GM18526 (cell line): Measurements from ENCODE around the gene C10orf95.

Source experiments
- POLR2A ChIP-seq: IDR thresholded peaks from 3 replicates; pipeline ENCODE4 v1.6.1; 2011; ENCODE audit not compliant: insufficient read length; ENCODE audit errors: extremely low read depth

The C10orf95 gene

DNA sequence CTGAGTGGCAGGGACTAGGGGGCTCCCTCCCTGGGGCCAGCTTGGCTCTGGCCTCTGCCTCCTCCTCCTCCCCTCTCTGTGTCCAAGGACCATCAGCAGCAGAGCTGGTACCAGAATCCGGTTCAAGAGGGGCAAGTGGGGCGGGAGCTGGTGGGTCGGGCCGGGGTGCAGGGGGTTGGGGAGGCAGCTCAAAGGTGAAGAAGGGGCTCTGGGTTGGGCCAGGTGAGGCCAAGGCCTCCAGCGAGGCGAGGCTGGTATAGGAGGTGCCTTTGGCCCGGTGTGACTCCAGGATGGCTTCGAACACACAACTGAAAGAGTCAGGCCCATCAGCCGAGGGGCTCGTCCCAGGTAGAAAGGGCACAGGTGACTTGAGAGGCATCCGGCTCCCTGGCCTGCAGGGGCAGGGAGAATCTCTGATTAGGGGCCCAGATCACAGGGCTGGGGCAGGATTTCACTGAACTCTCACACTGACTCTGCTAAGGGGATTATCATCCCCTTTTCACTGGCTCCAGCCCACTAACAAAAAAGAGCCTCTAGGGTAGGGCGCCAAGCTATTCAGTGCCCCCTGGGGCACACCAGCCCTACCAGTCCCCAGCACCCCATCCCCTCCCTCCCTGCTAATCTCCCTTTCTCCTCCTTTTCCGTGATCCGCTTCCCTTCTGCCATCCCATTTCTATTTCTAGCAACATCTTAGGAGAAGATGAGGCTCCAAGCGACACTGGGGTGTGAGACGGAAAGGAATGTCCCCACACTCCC, 37.4 kb downstream of the C10orf95 start:
- no peak for TF ChIP-seq POLR2A

GRCh38 chr10:102413053-102413705, 38.2 kb downstream of the C10orf95 start:
- TF ChIP-seq POLR2A, result no peak

DNA sequence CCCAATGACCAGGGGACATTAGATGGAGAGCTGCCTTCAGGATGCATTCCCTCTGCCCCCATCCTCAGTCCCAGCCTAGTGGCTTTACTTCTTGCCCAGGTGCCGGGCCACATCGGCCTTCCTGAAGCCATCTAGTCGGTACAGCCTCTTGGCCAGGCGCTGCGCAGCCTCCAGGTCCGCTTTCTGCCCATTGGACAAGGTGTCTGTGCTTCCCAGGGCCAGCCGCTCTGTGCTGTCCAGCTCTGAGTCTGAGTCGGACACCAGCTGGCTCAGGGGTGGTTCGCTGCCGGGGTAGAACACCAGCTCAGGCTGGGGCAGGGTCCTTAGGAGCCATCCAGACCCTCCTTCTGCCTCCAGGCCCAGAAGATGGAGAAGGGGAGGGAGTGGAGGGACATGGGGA, 39.0 kb downstream of the C10orf95 start:
- TF ChIP-seq POLR2A, result no peak

DNA sequence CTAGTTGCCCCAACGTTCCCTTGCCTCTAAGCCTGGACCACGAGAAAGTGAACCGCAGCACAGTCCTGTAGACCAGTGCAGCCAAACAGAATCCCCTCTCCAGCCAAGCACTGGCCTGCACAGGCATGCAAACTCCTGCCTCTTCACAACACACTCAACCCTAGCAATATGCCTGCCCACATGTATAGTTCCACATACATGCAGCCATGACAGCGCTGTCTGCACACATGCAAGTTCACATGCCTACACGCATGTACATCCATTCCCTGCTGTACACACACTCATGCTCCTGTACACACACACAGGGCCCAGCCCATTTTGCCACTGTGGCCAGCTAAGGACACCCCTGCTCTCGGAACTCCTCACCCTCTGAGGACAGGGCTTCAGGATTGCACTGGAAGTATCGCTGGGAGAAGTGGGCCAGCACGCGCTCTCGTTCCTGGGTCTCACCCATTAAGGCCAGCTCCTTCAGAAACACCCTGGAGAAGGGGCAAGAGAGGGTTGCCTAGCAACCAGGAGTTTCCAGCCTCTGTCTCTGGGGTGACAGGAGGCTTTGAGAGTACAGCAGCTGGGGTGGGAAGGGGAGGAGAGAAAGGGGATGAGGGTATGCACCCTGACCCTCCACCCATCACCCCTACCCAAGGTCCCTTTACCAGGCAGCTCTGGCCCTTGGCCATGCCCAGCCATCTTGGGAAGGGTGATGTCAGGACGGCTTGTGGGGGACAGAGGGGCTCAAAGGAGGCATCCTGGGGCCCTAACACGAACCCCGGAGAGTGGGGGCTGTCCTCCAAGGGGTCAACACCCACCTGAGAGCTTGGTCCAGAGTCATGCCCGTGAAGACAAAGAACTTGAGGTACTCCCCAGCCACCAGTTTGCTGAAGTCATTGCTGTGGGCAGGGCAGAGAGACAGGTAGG, 39.7 kb downstream of the C10orf95 start:
- TF ChIP-seq POLR2A, result no peak

DNA sequence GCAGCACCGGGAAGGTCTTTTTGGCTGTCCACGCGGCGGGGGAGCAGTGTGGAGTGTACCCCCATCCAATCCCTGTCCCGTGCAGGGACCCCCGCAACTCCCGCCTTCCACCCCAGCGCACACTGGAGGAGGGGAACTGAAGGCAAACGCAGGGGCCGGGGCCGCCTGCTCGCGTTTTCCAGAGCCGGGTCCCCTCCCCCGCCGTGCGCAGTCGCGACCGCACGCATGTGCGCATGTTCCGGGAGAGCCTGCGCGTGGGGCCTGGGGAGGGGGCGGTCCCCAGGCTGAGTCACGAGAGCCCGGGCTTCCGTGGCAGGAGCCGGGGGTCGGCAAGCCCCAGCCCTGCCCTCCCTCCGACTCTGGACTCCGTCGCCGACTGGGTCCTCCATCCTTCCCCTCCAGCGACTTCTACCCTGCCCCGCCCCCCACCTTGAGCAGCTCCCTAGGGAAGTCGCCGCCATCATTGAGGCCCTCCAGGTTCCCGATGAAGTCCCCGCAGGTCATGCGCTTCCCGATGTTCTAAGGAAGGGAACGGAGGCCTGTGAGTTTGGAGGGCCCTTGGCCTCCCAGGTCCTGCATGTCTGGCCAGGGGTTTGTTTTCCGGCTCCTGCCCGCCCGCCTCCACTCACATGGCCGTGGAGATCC, 40.8 kb downstream of the C10orf95 start:
- TF ChIP-seq POLR2A, result no peak

DNA sequence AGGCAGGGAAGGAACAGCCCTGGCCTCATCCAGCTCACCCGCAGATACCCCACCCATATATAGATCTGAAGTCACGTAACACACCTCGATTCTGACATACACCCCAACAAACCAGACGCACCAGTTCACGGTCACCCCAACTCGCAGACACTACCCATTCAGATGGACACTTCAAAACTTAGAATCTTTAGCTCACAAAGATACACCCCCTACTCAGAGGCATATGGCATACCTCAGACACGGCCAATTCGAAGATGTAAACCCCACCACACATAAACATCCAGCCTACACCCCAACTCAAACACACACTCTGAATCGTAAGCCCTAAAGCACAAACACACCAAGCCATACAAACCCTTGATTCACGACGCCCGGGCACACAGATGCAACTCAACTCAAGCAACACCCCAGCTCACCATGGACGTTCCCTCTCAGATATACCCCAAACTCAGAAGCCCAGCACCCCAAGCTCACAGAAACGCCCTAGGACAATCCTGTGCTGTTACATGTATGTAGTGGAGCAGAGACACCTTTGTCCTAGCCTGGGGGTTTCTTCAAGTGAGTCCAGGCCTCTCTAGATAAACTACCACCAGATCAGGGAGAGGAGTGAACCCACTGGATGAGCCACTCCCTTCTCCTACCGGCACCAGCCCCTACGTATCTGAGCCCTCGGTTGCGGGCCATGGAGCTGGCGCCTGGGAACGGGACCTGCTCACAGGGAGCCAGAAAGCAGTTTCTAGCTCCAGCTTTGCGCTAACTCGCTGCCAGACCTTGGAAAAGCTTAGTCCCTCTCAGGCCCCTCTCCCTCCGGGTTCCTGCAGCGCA, 41.5 kb downstream of the C10orf95 start:
- TF ChIP-seq POLR2A, result no peak

- no peak for TF ChIP-seq POLR2A
Measured at GRCh38 chr10:102408728-102409603, 42.4 kb downstream of the C10orf95 start.

DNA sequence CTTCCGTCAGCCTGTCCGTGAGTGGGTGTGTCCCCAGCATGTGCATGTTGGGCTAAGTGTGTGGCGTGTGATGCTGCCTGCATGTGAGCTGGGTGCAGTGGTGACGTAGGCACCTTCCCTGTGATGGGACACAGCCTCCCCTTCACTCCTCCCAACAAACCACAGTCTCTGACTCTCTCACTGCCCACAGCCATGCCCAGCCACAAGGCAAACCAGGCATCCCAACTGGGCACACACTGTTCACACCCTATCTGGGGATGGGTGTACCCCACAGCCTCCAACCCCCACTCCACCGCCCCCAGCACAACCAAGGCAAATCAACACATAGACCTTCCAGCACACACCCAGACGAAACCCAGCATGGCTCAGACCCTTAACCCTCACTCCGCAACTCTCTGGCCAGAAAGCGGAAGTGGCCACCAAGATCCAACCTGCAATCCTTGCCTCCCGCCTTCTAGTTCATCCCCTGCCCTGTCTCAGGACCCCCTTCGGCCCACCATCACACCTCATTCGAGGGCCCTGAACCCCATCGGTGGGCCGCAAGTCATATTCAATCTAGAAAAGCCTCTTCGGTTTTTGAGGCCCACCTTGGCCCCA, 43.1 kb downstream of the C10orf95 start:
- no peak for TF ChIP-seq POLR2A

DNA sequence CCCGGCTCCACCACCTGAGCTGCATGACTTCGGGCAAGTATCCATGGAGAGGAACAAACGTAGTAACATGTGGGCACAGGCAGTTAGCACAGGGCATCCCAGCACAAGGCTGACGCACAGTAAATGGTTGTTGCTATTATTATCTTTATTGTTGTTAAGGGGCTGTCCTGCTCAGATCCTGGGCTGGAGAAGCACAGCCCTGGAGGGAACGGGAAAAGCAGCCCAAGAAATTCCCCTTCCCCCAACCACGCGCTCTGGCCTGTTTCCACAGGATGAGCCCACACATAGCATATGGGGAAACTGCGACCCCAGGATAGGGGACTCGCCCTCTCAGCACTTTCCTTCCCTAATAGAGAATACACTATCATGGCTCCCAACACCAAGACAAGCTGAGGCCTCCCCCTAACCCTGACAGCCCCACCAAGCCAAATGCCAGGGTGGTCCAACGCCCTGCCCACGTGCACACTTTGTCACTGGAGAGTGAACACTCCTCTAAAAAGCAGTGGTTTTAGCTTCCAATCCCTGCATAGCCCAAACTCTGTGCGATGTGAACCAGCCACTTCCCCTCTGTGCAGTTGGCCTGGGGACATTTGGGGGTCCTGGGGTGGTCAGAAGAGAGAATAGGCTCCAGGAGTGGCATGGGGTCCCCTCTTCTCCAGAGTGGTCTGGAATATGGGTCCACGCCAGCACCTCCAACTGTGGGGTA, 43.8 kb downstream of the C10orf95 start:
- no peak for TF ChIP-seq POLR2A

- TF ChIP-seq POLR2A, result no peak
Measured at GRCh38 chr10:102406815-102407214, 44.5 kb downstream of the C10orf95 start.

DNA sequence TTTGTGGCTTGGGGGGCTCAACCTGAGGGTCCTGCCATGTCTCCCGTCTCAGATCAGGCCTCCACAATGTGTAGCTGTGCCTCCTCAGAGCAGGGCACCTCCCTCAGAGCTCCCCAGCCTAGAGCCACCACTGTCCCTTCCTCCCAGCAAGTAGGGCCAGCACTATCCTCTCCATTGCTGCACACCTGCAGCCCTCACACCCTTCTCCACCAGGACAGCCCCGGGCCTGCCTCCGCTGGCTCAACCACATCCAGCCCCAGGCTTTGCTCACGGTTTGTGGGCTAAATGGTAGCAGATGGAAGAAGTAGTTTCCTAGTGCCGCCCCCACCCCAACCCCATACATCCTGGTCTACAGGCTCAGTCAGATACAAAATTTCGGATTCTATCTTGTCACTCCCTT, 45.7 kb downstream of the C10orf95 start:
- no peak for TF ChIP-seq POLR2A

GRCh38 chr10:102405108-102405571, 46.2 kb downstream of the C10orf95 start:
- TF ChIP-seq POLR2A, result peak; percentile 25
